Spleen (tissue), 7 donors: ENCODE data around the gene DPM2.
A peak's percentile ranks its signal among the peaks of the same experiment; 100 is the strongest.

ENCODE experiments used
- POLR2A ChIP-seq, 3 donors: fragments of 450-650 bp; IDR thresholded peaks; one replicate each; pipeline ENCODE4 v1.5.1; 2017; ENCODE audit warnings: antibody characterized with exemption in 3 of 3, mild to moderate bottlenecking in 1 of 3
- POLR2AphosphoS5 ChIP-seq, 3 donors: sonication (generic); formaldehyde crosslinking; IDR thresholded peaks; one replicate each; pipeline ENCODE4 v1.5.1; 2017; ENCODE audit warnings: antibody characterized with exemption in 3 of 3
- TF ChIP-seq, protein P1 (sequence below), 11 experiments: fragments of 200-600 bp in 7 of 11; fragments of 450-650 bp in 4 of 11; sonication (generic) in 4 of 11; IDR thresholded peaks in 8 of 11; conservative IDR thresholded peaks in 3 of 11; 1 replicate in 7 of 11; 2 replicates in 4 of 11; pipeline versions ENCODE4 v1.4.0 to v1.8.0; 2016 to 2021; ENCODE audit warnings: antibody characterized with exemption in 11 of 11, inconsistent platforms in 4 of 11, mild to moderate bottlenecking in 1 of 11
- donor health status: DM: no; HTN: no; CAD: no; lungs with moderate emphysema.
- donor health status: DM: no; HTN: no; CAD: no.
- donor health status: DM: no; HTN: no; CAD: no.

GRCh38 chr9:127916720-127917581 is 20.7 kb downstream of the DPM2 start, which contains the start of gene ST6GALNAC4:
- TF ChIP-seq, protein P1, sequence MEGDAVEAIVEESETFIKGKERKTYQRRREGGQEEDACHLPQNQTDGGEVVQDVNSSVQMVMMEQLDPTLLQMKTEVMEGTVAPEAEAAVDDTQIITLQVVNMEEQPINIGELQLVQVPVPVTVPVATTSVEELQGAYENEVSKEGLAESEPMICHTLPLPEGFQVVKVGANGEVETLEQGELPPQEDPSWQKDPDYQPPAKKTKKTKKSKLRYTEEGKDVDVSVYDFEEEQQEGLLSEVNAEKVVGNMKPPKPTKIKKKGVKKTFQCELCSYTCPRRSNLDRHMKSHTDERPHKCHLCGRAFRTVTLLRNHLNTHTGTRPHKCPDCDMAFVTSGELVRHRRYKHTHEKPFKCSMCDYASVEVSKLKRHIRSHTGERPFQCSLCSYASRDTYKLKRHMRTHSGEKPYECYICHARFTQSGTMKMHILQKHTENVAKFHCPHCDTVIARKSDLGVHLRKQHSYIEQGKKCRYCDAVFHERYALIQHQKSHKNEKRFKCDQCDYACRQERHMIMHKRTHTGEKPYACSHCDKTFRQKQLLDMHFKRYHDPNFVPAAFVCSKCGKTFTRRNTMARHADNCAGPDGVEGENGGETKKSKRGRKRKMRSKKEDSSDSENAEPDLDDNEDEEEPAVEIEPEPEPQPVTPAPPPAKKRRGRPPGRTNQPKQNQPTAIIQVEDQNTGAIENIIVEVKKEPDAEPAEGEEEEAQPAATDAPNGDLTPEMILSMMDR (IDR thresholded peaks at IDR 0.05 in 8 of 11, conservative IDR thresholded peaks at IDR 0.05 in 3 of 11) = peak in 1 of 11 experiments; percentile 23
- TF ChIP-seq POLR2A (IDR thresholded peaks at IDR 0.05) = peak in 1 of 3 donors; percentile 40
- peak; percentile 79 to 87 (median 86) for TF ChIP-seq POLR2AphosphoS5 (IDR thresholded peaks at IDR 0.05)
